GM19351 (cell line): Measurements from ENCODE around the gene RBM33.

ENCODE experiments used
- ATAC-seq: cut with Tn5 transposase; IDR thresholded peaks from one replicate; pipeline ENCODE4 v1.9.1; 2021; ENCODE audit warnings: mild to moderate bottlenecking, moderate library complexity; ENCODE audit not compliant: unreplicated experiment

RBM33 gene

DNA sequence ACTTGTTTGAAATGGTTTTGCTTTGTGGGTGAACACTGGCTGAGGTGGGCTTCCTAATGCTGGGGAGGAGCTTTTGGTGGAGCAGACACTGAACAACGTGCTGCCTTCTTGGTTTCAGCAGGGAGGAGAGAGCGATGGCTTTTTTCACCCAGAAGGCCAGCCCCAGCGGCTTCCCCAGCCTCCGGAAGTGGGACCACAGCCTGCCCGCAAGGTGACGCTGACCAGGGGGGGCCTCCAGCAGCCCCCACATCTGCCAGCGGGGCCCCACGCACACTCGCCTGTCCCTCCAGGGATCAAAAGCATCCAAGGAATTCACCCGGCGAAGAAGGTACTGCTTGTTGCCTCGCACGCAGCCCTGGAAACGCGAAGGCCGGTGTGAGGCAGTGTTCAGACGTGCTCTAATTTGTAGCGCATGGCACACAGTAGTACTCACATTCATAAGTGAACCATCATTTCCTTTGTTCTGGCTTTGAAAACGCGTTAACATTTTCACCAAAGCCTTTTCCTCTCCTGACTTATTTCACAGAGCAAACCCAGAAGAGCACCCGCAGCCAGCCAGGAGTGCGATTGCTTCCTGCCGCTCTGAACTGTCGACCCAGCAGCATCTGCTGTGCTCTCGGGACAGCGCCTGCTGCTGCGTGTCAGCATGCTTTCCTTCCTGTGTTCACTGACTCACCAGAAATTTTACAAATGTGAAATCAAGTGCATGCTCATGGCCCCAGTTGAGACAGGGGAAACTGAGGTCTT is 119.4 kb downstream of the RBM33 start:
- no peak for ATAC-seq

DNA sequence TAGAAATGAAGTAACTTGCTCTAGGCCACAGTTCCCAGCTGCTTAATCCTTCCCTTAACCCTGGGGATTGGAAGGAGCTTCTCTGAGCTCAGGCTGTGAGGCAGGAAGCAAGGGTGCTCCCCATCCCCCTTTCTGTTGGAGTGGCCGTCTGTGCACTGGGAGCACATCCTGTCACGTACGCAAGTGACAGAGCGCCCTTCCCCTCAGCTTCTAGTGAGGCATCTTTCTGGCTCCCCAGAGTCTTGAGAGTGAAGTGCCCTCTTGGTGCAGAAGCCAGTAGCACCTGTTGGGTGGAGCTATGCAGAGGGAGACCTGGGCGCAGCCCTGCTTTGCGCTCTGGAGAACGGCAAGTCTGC is 120.0 kb downstream of the RBM33 start:
- ATAC-seq: no peak

DNA sequence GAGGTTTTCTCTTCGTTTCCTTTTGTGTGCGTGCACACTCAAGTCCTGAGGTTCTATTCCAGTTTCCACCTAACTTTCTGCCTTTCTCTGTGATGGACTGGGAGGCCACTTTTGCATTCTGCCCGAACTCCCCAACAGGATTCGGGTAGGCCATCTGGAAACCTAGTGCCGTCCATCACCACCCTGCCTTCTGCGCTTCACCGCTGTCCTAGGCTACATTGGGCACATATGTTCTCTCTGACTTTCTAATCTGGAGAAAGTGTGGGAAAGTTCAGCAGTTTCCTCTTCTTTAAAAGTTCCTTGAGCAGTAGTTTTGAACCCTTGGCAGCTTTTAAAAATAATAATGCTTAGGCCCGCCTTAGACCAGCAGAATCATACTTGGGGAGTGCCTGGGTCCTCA is 121.0 kb downstream of the RBM33 start:
- ATAC-seq: no peak

DNA sequence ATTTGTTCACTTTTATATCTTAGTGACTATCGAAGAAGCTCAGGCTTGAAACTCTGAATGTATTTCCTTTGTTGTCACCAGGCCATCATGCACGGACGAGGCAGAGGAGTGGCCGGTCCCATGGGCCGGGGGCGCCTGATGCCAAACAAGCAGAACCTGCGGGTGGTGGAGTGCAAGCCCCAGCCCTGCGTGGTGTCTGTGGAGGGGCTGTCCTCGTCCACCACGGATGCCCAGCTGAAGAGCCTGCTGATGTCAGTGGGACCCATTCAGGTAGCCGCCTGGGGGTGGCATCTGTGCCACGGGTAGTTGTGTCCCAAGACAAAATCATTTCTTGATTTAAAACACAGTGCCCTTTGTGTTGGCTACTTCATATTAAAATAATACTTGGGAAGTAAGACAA is 121.9 kb downstream of the RBM33 start:
- no peak for ATAC-seq

DNA sequence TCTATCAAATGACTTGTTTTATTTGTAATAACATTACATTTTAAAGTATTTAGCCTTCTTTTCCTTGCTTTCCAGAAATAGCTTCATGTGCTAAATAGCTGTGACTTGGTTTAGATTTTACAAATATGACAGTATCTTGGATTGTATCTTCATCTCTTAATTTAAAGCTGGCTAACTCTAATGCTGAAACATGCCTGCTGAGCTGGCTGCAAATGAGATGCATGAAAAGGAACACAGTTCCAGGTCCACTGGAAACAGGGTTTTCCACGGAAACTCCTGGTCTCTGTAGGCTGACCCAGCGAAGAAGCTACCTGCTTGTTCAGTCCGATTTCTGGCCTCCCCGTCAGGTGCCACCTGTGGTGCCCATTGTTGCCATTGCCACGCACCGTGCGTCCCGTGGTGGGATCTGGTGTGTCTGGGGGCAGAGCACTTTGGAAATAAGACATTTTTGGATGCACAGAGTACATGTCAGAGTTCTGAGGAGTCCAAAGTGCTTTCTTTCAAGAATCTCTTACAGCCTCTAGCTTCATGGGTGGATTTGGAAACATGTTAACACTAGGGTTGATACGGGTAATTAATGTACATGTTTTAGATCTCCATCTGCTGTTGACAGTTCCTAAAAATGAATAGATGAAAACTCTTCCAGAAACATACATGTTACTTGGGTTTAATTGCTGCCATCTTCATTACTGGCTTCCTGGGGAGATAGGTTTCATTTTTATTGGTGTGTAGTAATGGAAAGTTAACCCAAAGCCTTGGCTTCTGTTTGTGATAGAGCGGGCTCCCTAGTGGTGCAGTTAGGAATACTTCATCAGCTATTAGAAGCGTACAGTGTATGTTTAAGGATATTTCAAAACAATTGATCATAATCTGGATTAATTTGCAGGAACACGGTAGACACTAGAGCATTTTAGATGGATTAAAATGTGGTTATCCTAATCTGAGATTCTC is 122.8 kb downstream of the RBM33 start:
- no peak for ATAC-seq

DNA sequence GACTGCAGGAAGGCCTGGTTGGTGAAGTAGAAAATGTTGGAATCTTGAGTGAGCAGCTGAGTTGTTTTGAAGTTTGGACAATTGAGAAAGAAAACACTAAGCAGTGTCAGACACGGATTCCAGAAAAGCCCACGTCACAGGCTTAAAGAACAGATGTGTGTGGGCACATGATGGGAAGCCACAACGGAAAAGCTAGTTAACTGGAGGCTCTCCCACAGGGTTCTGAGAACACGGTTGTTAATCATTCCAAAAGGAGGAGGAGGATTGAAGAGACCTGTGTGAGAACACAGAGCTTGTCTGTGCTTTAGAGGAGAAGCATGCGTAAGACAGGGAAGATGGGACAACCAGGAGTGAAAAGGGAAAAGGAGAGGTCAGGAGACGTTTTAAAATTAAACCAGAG is 125.2 kb downstream of the RBM33 start:
- no peak for ATAC-seq

DNA sequence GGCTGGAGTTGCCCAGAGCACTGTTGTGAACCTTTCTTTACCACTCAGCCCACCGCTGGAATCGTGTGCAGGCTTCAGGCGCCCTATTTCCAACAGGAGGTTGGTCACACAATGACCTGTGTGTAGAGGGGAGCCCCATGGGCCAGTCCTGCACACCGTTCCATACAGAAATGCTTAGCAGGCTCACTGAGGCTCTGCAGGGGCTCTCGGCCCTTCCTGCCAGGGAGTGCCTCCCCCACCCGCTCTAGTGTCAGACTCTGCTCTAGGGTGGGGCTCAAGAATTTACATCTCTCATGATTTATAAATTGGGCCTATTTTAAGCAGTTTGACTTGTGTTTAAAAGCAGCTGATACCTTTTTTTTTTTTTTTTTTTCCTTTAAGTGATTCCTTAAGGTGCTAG is 125.8 kb downstream of the RBM33 start:
- ATAC-seq: no peak

DNA sequence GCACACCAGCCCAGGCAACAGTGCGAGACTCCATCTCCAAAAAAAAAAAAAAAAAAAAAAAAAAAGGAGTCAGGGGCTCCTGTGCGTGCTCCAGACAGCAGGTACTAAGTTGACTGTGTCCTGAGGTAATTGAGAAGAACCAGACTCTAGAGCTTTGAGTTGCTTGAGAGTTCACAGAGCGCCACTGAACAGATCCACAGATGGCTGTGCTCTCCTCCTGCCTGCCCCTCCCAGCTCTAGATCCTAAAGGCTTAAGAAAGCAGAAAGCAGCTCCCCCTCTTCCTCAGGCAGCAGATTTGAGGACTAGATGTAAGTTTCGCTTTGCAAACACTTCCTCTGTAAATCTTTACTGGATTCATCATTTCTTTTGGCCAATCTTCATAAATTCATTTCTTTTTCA is 129.1 kb downstream of the RBM33 start:
- no peak for ATAC-seq

DNA sequence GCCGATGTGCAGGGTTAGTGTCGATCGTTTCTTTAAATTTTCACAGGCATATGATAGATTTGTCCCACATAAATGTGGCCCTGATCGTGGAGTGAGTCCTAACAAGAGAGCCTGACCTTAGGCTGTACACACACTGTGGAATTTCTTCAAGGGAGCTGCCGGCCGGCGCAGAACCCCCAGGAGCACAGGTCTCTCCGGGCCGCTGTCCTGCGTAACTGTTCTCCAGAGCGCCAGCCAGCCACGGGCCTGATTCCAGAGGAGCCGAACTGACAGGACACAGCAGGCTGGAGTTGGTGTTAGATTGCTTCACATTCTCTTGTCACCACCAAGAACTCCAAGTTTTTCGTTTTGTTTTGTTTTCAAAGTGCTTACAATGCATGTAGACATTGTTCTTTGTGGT is 130.5 kb downstream of the RBM33 start:
- ATAC-seq: no peak

DNA sequence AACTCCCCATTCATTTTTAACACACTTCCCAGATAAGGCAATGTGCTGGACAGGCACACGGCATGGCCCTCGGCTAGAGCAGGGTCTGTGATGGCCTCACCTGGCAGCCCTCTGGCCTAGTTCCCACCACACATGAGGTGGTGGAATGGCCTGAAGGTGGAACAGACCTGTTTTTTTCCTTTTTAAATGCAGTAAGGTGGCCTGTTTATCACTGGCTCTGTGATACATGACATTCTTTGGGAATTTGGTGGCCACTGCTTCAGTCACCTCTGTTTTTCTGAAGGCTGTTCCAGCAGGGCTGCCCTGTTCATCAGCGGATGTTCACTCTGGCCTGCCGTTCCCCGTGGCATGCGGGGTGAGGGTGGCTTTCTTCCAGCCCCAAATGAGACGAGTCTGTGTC is 131.2 kb downstream of the RBM33 start:
- no peak for ATAC-seq

DNA sequence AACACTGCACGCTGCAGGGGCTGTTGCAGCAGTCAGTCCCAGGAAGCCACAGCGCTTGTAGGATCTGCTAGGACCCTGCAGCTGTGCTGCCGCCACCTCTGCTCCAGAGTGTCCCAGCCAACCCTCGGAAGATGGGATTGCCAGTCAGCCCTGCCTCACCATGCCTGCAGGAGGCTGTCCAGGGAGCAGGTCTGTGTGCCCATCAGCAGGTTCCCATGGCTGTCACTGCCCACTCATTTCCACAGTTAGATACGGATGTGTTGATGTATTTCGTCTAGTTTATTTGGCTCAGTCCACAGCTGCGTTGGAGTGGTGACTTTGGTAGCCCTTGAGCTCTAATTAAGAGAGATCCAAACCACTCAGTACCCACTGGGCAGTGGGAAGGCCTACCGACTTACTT is 132.1 kb downstream of the RBM33 start:
- no peak for ATAC-seq

DNA sequence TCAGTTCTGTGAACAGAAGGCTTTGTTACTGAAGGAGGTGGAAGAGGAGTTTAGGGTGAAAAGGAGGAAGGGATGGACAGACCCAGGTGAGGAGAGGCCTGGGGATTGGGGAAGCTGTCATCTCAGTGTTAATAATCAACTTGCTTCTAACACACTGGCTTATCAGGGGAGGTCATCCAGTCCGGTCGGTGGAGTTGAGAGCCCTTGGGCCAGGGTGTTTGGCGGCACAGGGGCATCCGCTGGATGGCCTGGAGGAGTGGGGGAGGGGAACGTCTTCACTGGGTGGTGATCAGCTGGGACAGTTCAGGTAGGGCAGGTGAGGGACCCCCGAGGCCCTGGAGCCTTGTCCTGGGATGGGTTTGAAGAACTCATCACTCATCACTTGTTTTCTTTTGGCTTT is 133.9 kb downstream of the RBM33 start:
- no peak for ATAC-seq

DNA sequence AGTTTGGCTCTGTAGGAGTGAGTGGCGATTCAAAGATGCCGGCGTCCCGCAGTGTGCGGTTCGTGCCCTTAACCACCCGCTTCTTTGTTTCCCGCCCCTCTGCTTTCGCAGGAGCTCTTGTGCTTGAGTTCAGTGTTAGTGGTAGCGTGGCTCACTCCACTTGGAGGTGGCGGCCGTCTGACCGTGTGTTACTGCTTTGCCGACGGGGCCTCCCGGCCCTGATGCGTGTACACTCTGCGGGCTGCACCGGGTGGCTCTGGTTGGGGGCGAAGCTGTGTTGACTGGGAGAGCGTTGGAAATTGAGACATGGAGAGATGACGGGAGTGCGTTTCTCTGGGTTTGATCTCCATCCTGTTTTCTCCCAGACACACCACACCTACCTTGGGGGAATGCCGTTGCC is 136.4 kb downstream of the RBM33 start:
- no peak for ATAC-seq

DNA sequence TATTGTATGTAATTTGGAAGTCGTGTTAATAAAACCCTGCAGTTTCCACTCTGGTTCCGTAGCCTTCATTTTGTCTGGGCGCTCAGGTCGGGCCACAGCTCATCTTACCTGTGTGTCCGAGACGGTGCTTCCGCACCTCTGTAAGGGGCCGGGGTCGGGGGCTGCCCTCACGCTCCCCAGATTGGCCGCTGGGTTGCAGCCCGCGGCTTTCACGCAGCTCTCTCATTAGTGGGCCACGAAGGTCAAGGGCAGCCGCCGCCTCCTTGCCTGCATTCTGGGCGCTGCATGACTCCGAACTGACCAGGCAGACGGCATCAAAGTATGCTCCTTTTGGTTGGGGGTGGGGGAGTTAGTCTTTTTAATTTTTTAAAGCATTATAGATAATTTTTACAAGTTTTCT is 137.0 kb downstream of the RBM33 start:
- no peak for ATAC-seq

DNA sequence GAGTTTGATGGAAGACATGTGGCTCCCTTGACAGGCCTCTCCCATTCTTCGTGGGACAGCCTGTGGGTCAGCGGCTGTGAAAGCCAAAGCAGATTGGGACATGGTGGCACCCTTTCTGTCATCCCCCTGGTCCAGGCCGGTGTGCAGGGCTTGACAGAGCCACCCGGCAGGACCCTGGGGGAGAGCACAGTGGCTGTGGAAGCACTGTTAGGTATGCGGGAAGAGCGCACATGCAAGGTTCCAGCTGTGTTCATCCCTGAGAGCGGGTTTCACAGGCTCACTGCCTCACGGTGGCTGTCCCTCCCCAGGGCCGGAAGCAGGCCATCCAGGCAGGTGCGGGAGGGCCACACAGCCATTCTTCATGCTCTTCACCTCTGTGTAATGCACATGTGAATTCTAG is 138.0 kb downstream of the RBM33 start:
- ATAC-seq: no peak

DNA sequence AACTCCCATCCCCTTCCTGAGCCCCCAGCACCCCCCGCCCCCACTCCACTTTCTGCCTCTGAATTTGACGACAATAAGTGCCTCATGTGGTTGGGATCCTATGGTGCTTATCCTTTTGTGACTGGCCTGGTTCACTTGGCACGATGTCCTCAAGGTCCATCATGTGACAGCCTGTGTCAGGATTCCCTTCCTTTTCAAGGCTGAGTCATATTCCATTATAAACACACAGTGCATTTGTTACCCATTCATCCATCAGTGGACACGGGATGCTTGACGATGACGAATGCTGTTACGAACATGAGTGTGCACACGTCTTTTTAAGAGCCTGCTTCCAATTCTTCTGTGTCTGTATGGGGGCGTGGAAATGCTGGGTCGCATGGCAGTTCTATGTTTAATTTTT is 141.1 kb downstream of the RBM33 start:
- no peak for ATAC-seq

DNA sequence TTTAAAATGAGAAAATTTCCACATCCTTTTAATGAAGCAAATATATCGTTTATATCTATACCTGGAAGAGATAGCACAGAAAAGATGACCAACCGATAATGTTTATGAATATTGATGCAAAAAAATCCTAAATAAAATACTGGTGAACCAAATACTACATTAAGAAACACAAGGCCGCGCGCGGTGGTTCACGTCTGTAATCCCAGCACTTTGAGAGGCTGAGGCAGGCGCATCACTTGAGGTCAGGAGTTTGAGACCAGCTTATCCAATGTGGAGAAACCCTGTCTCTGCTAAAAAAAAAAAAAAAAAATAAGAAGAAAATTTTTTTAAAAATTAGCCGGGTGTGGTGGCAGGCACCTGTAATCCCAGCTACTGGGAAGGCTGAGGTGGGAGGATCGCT is 142.0 kb downstream of the RBM33 start:
- ATAC-seq: no peak

DNA sequence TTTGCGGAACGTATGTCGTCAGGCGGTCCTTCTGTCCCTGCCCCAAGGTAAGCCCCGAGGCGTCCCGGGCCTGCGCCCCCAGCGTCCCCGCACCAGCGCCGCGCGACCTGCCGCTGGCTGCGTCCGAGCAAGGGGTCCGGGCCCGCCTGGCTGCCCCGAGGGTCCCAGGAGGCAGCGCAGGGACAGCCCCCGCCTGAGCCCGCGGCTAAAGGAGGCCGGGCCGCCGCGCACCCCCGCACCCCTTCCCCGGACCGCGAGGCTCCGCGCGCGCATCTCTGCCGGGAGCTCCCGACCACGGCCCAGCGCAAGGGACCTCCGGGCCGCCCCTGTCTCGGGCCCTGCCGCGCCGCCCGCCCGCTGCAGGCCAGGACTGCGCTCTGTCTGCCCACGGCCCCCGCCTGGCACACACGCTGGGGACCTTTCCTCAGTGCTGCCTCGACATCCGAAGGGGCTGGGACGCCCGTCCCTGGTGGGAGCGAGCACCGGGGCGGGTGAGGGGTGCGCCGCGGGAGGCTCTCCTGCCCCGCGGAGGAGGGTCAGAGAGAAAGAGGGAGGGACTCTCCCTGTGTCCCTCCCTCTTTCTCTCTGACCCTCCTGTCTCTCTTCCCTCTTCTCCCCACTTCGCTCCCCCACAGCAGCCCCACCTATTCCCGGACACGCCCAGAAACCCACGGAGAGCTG is 142.8 kb downstream of the RBM33 start:
- no peak for ATAC-seq

DNA sequence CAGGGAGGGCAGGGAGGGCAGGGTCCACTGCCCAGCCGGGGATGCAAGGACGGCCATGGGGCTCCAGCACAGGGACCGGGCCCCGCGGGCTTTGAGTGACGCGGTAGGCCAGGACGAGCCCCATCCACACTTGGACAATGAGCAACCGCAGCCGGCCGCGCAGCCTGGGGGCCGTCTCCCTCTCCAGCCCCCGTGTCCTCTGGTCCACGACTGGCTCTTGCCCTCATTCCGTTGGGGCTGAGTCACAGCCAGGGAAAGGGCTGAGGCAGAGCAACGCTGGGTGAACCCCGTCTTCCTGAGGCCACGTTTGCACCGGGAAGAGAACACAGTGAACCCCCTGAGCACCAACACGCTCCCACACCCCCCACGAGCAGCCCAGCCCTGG is 144.1 kb downstream of the RBM33 start:
- ATAC-seq: no peak

DNA sequence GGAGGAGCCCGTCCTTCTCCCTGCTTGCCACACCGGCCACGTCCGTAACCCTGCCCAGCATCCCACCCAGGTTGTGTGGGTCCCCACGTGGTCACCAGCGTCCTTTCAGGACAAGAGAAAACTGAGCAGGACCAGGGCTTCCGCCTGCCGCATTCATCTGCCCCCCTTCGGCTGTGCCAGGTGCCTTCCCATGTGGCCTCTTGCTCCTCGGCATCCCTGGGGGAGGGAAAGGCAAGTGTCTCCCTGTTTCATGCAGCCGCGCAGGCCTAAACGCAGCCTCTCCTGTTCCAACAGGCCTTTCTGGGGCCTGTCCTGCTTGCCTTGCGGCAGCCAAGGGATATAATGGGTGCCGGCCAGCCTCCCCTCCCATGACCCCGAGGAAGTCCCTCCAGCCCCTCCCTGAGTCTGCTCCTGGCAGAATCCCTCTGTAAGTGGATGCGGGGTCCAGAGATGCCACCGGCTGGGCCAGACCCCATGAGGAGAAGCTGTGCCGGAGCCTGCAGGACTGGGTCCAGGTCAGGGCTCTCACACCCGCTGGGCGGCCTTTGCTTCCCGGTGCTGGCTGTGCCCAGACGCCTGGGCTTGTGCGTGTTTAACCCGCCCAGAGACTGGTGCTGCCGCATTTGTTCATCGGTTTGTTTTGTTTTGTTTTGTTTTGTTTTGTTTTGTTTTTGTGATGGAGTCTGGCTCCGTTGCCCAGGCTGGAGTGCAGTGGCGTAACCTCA is 144.7 kb downstream of the RBM33 start:
- no peak for ATAC-seq

DNA sequence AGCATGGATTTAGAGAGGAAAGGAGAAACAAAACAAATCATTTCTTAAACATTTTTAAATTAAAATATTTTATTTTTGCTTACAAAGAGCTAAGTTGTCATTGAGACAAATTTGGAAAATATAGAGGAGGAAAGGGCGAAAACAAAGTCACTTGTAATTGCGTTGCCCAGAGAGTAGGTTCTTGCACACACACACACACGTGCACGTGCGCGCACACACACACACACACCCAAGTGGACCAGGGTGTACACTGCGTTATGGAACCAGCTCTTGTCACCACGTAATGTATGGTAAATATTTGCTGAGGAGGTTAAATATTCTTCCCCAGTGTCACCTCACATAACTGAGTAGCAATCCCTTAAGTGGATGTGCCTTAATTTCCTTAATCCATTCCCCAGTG is 146.2 kb downstream of the RBM33 start:
- no peak for ATAC-seq
